ENCODE data around the gene TOP3B. TPM values are rescaled to one million over a fixed set of nuclear protein-coding genes. Genes with fewer than 3 reads are reported as not detected.

TOP3B gene
- total and polyA plus RNA-seq, 4 donors, result 6.0 to 26.9 (median 8.8) TPM

- TF ChIP-seq, protein P1, sequence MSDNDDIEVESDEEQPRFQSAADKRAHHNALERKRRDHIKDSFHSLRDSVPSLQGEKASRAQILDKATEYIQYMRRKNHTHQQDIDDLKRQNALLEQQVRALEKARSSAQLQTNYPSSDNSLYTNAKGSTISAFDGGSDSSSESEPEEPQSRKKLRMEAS (IDR thresholded peaks at IDR 0.05), result no peak
- TF ChIP-seq NR2F2 (IDR thresholded peaks at IDR 0.05) (no peak), FOXA2 (IDR thresholded peaks at IDR 0.05) (no peak), ZBTB33 (IDR thresholded peaks at IDR 0.05) (no peak), CTCF (IDR thresholded peaks at IDR 0.05; ENCODE audit: low read depth, low read length, missing input control) (no peak), ATF3 (IDR thresholded peaks at IDR 0.05) (no peak), HNF4A (conservative IDR thresholded peaks at IDR 0.05) (no peak), FOXA1 (IDR thresholded peaks at IDR 0.05) (no peak), YY1 (IDR thresholded peaks at IDR 0.05) (no peak), EGR1 (IDR thresholded peaks at IDR 0.05; ENCODE audit: low read depth in 2 of 2) (no peak), JUND (IDR thresholded peaks at IDR 0.05) (no peak), RXRA (IDR thresholded peaks at IDR 0.05) (no peak), HNF4G (IDR thresholded peaks at IDR 0.05) (no peak)
- 92% methylated on average over 7 of the region's 7 CpGs for WGBS
Measured at GRCh38 chr22:21971858-21972275, 10.7 kb downstream of the TOP3B start.

DNA sequence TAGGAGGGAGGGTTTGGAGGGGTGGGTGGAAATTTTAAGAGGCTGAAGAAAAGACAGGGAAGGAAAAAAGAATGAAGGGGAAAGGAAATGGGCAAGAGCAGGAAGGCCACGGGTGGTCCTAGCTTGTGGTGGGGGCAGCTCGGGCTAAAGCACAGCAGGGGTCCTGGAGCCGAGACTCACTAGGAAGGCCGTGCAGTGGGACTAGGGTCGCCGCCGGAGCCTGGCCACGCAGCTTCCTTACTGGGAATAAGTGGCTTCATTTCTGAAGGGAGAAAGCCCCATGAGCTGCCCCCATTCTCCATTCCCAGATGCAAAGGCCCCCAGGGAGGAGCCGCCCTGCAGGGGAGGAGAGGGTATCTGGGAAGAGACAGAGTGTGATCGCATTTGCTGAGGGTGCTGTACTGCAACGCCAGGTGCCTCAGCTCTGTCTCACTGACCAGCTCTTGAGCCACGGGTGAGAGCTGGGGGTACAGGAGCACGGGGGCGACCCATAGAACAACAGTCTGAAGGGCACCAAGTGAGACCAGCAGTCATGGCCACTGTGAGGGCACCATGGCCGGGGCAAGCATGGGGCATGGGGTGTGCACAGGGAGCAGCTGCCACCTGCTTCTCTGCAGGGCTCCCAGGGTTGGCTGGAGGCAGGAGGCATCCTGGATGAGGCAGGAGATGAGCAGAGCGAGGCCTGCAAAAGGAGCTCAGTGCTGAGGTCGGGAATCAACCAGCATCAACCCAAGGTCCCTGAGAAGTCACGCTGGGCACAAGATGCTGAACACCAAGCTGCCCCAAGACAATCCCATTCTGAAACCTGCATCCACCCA, 11.6 kb downstream of the TOP3B start:
- TF ChIP-seq FOXA1 (IDR thresholded peaks at IDR 0.05), result no peak
- TF ChIP-seq RAD21 (IDR thresholded peaks at IDR 0.05), result no peak
- TF ChIP-seq SP1 (IDR thresholded peaks at IDR 0.05), result no peak
- TF ChIP-seq ATF3 (IDR thresholded peaks at IDR 0.05), result no peak
- no peak for TF ChIP-seq HNF4A (conservative IDR thresholded peaks at IDR 0.05)
- no peak for TF ChIP-seq JUND (IDR thresholded peaks at IDR 0.05)
- no peak for TF ChIP-seq HNF4G (IDR thresholded peaks at IDR 0.05)
- TF ChIP-seq EGR1 (IDR thresholded peaks at IDR 0.05; ENCODE audit: low read depth in 2 of 2), result no peak
- no peak for TF ChIP-seq TAF1 (conservative IDR thresholded peaks at IDR 0.05)
- TF ChIP-seq, protein P1 (IDR thresholded peaks at IDR 0.05), result no peak
- no peak for TF ChIP-seq YY1 (IDR thresholded peaks at IDR 0.05)
- no peak for TF ChIP-seq FOXA2 (IDR thresholded peaks at IDR 0.05)
- Histone ChIP-seq H3K4me3 (ENCODE audit: low read depth in 1 of 3, low read length in 3 of 3) (no peak overlapping the region), H3K27ac (ENCODE audit: low read depth in 1 of 2, low read length in 2 of 2) (no peak overlapping the region), H3K9ac (ENCODE audit: low read depth in 1 of 2, low read length in 2 of 2) (no peak overlapping the region), H3K9me3 (ENCODE audit: control insufficient read depth in 4 of 4, low read length in 3 of 4) (no peaks in the 10 kb centered on the region), H3K36me3 (ENCODE audit: control insufficient read depth in 4 of 4, insufficient read depth in 3 of 4, low read depth in 1 of 4, low read length in 3 of 4) (peaks cover 18 to 81% (median 64%) of the 10 kb centered on the region in 4 donors), H3K4me1 (ENCODE audit: control insufficient read depth in 4 of 4, insufficient read depth in 4 of 4, low read length in 3 of 4) (no peaks in the 10 kb centered on the region), H3K27me3 (ENCODE audit: control insufficient read depth in 4 of 4, insufficient read depth in 4 of 4, low read length in 3 of 4) (no peaks in the 10 kb centered on the region)
- no peak for DNase-seq (ENCODE audit: low spot score)
- WGBS, result 96% methylated on average over 18 of the region's 18 CpGs

More at GRCh38 chr22:21971858-21972275, 10.7 kb downstream of the TOP3B start:
- Histone ChIP-seq H3K4me3 (ENCODE audit: low read depth in 1 of 3, low read length in 3 of 3) (no peak overlapping the region), H3K9ac (ENCODE audit: low read depth in 1 of 2, low read length in 2 of 2) (no peak overlapping the region), H3K4me1 (ENCODE audit: control insufficient read depth in 4 of 4, insufficient read depth in 4 of 4, low read length in 3 of 4) (no peaks in the 10 kb centered on the region), H3K27ac (ENCODE audit: low read depth in 1 of 2, low read length in 2 of 2) (no peak overlapping the region), H3K27me3 (ENCODE audit: control insufficient read depth in 4 of 4, insufficient read depth in 4 of 4, low read length in 3 of 4) (no peaks in the 10 kb centered on the region), H3K36me3 (ENCODE audit: control insufficient read depth in 4 of 4, insufficient read depth in 3 of 4, low read depth in 1 of 4, low read length in 3 of 4) (peaks cover 18 to 72% (median 58%) of the 10 kb centered on the region in 4 donors), H3K9me3 (ENCODE audit: control insufficient read depth in 4 of 4, low read length in 3 of 4) (no peaks in the 10 kb centered on the region)
- DNase-seq (ENCODE audit: low spot score), result no peak

Data from liver (tissue), 9 donors.